K562 (cell line): ENCODE measurements around the gene PCDH1. TPM values are rescaled to one million over a fixed set of nuclear protein-coding genes. Genes with fewer than 3 reads are reported as not detected.

Source experiments
- ATAC-seq: fragments of 200-7000 bp; cut with Tn5 transposase; 3 replicates; pipeline ENCODE4 v1.9.1; 2020; ENCODE audit warnings: moderate library complexity
- BruUV-seq: library from RNA; stranded (reverse); fragments of 400-500 nt; replicated peaks from 2 replicates; lab custom pipeline; 2021; lab: Mats Ljungman, UMichigan
- CTCF ChIA-PET: fragments of 300-600 bp; formaldehyde crosslinking; extraction: SDS; loops from one replicate; lab custom pipeline; 2021; ENCODE audit warnings: low intra/inter-chr PET ratio; lab: Yijun Ruan, JAX
- POLR2A ChIA-PET: fragments of 300-600, 350-650 bp; sonication (Branson Sonifier 250); formaldehyde crosslinking; extraction: SDS; loops from one replicate; lab custom pipeline; 2021; ENCODE audit warnings: antibody characterized with exemption, inconsistent platforms; lab: Yijun Ruan, JAX
- DNase-seq, 4 experiments: peaks; one replicate each; pipeline versions ENCODE4 v3.0.0 to v3.0.0-alpha.2; 2011 to 2018; ENCODE audit warnings: low spot score in 3 of 4, mixed read lengths in 3 of 4; ENCODE audit errors: extremely low read depth in 1 of 4
- FAIRE-seq: peaks from 2 replicates; lab custom pipeline; 2011; peaks lifted over from hg19 to GRCh38; lab: Jason Lieb, UNC
- H2AFZ ChIP-seq: 2 replicates; pipeline ENCODE4 v1.6.0; 2011; ENCODE audit warnings: low read depth, low read length, control low read depth, inconsistent platforms
- H3K27ac ChIP-seq: fragments of 200-600 bp; 3 replicates; pipeline ENCODE4 v1.8.0; 2011; ENCODE audit warnings: low read depth, mild to moderate bottlenecking, control low read depth, inconsistent platforms, low read length, moderate library complexity, mixed read lengths; ENCODE audit errors: extremely low read depth
- H3K27me3 ChIP-seq, 2 experiments: fragments of 300-600 bp in 1 of 2; 2 replicates in 1 of 2; 3 replicates in 1 of 2; pipeline versions ENCODE4 v1.6.0 to v1.8.0; 2011; ENCODE audit warnings: inconsistent platforms in 2 of 2, low read length in 2 of 2, mild to moderate bottlenecking in 1 of 2, mixed read lengths in 1 of 2, moderate library complexity in 1 of 2; ENCODE audit not compliant: control insufficient read depth in 2 of 2, insufficient read depth in 2 of 2
- H3K36me3 ChIP-seq: fragments of 300-600 bp; 3 replicates; pipeline ENCODE4 v1.8.0; 2011; ENCODE audit warnings: mild to moderate bottlenecking, low read length, inconsistent platforms; ENCODE audit not compliant: control insufficient read depth, insufficient read depth
- H3K4me1 ChIP-seq, 2 experiments: fragments of 200-600 bp in 1 of 2; replicated peaks in 1 of 2; 2 replicates in 1 of 2; 3 replicates in 1 of 2; pipeline versions ENCODE4 v1.5.1 to v1.8.0; 2011; ENCODE audit warnings: inconsistent platforms in 2 of 2, low read length in 2 of 2, mild to moderate bottlenecking in 1 of 2, mixed read lengths in 1 of 2, moderate library complexity in 1 of 2; ENCODE audit not compliant: control insufficient read depth in 2 of 2, insufficient read depth in 2 of 2
- H3K4me2 ChIP-seq: 2 replicates; pipeline ENCODE4 v1.6.1; 2011; ENCODE audit warnings: low read length, control low read depth, inconsistent platforms, mixed read lengths; ENCODE audit not compliant: insufficient read depth
- H3K4me3 ChIP-seq: fragments of 200-600 bp; sonication (generic), shearing (Covaris generic); 2 replicates; pipeline ENCODE4 v1.5.1; 2016; ENCODE audit warnings: control low read depth, inconsistent platforms
- H3K79me2 ChIP-seq: fragments of 200-600 bp; 3 replicates; pipeline ENCODE4 v1.8.0; 2011; ENCODE audit warnings: low read length, inconsistent platforms; ENCODE audit not compliant: control insufficient read depth, insufficient read depth
- H3K9ac ChIP-seq, 2 experiments: 2 replicates each; pipeline versions ENCODE4 v1.6.0 to v1.6.1; 2011; ENCODE audit warnings: low read depth in 2 of 2, low read length in 2 of 2, control low read depth in 1 of 2, inconsistent platforms in 1 of 2, mild to moderate bottlenecking in 1 of 2, mixed read lengths in 1 of 2; ENCODE audit not compliant: insufficient read depth in 1 of 2
- H3K9me1 ChIP-seq: one replicate; pipeline ENCODE4 v1.6.0; 2011; ENCODE audit warnings: inconsistent platforms, mild to moderate bottlenecking, low read length, moderate library complexity; ENCODE audit not compliant: control insufficient read depth, insufficient read depth
- H3K9me3 ChIP-seq: replicated peaks from 2 replicates; pipeline ENCODE4 v1.5.1; 2011; ENCODE audit warnings: low read depth, low read length, inconsistent platforms; ENCODE audit not compliant: control insufficient read depth, insufficient read depth
- H4K20me1 ChIP-seq: replicated peaks from 2 replicates; pipeline ENCODE4 v1.6.1; 2011; ENCODE audit warnings: low read length, inconsistent platforms, mixed read lengths; ENCODE audit not compliant: control insufficient read depth, insufficient read depth
- WGBS: fragments of 100-300 bp; shearing (Covaris generic); methylation state at CpG from one replicate; pipeline ENCODE4 v1.1.6; 2016; ENCODE audit warnings: low coverage, mixed read lengths; ENCODE audit not compliant: insufficient coverage; ENCODE audit errors: missing lambda C conversion rate; 5-methylcytosine and 5-hydroxymethylcytosine counted together
- in situ Hi-C: fragments of 300-500 bp; cut with MboI; formaldehyde crosslinking; loops from 4 replicates; pipeline ENCODE4 v1.15.0; 2018; ENCODE audit warnings: inconsistent platforms, mixed read lengths
- intact Hi-C: fragments of 100-400 bp; cut with micrococcal nuclease; formaldehyde crosslinking; loops from 2 replicates; pipeline ENCODE4 v1.14.2; 2022
- polyA plus RNA-seq, 8 experiments: library from polyadenylated mRNA; depleted of rRNA in 4 of 8; stranded (reverse) in 5 of 8; unstranded in 3 of 8; fragments of >200 nt; fragmentation: Nextera tagmentation in 2 of 8; fragmentation: Illumina TruSeq in 1 of 8; extraction: Ambion mirVana in 2 of 8; extraction: Trizol in 1 of 8; gene quantifications; 2 replicates each; pipeline versions ENCODE4 v1.2.1 to v1.2.3, GENCODE V29; 2011 to 2014; ENCODE audit warnings: inconsistent platforms in 1 of 8, missing spikeins in 1 of 8
- total RNA-seq, 7 experiments: library from RNA; depleted of rRNA in 6 of 7; stranded (reverse); fragments of >200 nt in 6 of 7; fragmentation: Illumina TruSeq in 2 of 7; extraction: Trizol in 2 of 7; gene quantifications; 2 replicates each; pipeline versions ENCODE4 v1.2.1 to v1.2.3, GENCODE V29; 2011 to 2021; ENCODE audit warnings: low replicate concordance in 1 of 7
- TF ChIP-seq, protein P1 (sequence below): fragments of 450-650 bp; IDR thresholded peaks from 2 replicates; pipeline ENCODE4 v1.6.1; 2016; ENCODE audit warnings: mild to moderate bottlenecking
- TF ChIP-seq, protein P2 (sequence below): fragments of 450-650 bp; IDR thresholded peaks from one replicate; pipeline ENCODE4 v1.6.1; 2018; ENCODE audit warnings: mild to moderate bottlenecking, moderate library complexity; ENCODE audit not compliant: partially characterized antibody

The PCDH1 gene
- total and polyA plus RNA-seq, 9 of the 15 experiments (the other 6 are each of a cell fraction or from before 2014, with no cell fraction given): 0.11 to 3.6 (median 1.9) TPM; not detected in 1

- H4K20me1 ChIP-seq: peaks cover 1% of the 10 kb centered on the region; the same call in 1 of the 2 replicates
- ATAC-seq (no peak), DNase-seq (no peak), FAIRE-seq (no peak)
- peaks cover 12 to 42% of the 10 kb centered on the region in 2 experiments for H3K27me3 ChIP-seq
- H3K9ac ChIP-seq: no peak overlapping the region; a peak in 1 of 4 replicates
- H3K27ac ChIP-seq: no peak overlapping the region
- no TSS peak for BruUV-seq
- POLR2A ChIA-PET: interaction anchor here (0.6 to 1.9 kb wide), 2 partner anchors 8 to 341 kb away, joined by 4 to 6 read pairs; no protein-coding TSS in a partner anchor
- CTCF ChIA-PET: no interaction called here
- intact Hi-C loops: no loop called here
- H3K9me1 ChIP-seq: no peaks in the 10 kb centered on the region
- no peaks in the 10 kb centered on the region for H3K36me3 ChIP-seq
- in situ Hi-C loops: no loop called here
- WGBS: 2% methylated on average over 5 of the region's 5 CpGs
- peaks cover 0 to 11% of the 10 kb centered on the region in 2 experiments; a peak in 3 of 5 replicates for H3K4me1 ChIP-seq
- no peaks in the 10 kb centered on the region for H3K9me3 ChIP-seq
- no peaks in the 10 kb centered on the region for H3K79me2 ChIP-seq
- H3K4me2 ChIP-seq: no peak overlapping the region
- H2AFZ ChIP-seq: no peak overlapping the region
- no peak overlapping the region for H3K4me3 ChIP-seq
- TF ChIP-seq, protein P1, sequence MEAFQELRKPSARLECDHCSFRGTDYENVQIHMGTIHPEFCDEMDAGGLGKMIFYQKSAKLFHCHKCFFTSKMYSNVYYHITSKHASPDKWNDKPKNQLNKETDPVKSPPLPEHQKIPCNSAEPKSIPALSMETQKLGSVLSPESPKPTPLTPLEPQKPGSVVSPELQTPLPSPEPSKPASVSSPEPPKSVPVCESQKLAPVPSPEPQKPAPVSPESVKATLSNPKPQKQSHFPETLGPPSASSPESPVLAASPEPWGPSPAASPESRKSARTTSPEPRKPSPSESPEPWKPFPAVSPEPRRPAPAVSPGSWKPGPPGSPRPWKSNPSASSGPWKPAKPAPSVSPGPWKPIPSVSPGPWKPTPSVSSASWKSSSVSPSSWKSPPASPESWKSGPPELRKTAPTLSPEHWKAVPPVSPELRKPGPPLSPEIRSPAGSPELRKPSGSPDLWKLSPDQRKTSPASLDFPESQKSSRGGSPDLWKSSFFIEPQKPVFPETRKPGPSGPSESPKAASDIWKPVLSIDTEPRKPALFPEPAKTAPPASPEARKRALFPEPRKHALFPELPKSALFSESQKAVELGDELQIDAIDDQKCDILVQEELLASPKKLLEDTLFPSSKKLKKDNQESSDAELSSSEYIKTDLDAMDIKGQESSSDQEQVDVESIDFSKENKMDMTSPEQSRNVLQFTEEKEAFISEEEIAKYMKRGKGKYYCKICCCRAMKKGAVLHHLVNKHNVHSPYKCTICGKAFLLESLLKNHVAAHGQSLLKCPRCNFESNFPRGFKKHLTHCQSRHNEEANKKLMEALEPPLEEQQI: no peak
- TF ChIP-seq, protein P2, sequence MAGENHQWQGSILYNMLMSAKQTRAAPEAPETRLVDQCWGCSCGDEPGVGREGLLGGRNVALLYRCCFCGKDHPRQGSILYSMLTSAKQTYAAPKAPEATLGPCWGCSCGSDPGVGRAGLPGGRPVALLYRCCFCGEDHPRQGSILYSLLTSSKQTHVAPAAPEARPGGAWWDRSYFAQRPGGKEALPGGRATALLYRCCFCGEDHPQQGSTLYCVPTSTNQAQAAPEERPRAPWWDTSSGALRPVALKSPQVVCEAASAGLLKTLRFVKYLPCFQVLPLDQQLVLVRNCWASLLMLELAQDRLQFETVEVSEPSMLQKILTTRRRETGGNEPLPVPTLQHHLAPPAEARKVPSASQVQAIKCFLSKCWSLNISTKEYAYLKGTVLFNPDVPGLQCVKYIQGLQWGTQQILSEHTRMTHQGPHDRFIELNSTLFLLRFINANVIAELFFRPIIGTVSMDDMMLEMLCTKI: no peak
Measured at GRCh38 chr5:141858079-141858765, 20.0 kb downstream of the PCDH1 start.
